GM19395 (cell line): ENCODE data around the gene C2.
"Not testable (repeated sequence)": the region's sequence is repeated elsewhere in the genome, so short reads cannot be mapped to it uniquely, and the experiment has no call there.

Experiments used
- ATAC-seq: cut with Tn5 transposase; IDR thresholded peaks from one replicate; pipeline ENCODE4 v1.9.1; 2021; ENCODE audit warnings: mild to moderate bottlenecking, moderate library complexity; ENCODE audit not compliant: unreplicated experiment

The C2 gene

DNA sequence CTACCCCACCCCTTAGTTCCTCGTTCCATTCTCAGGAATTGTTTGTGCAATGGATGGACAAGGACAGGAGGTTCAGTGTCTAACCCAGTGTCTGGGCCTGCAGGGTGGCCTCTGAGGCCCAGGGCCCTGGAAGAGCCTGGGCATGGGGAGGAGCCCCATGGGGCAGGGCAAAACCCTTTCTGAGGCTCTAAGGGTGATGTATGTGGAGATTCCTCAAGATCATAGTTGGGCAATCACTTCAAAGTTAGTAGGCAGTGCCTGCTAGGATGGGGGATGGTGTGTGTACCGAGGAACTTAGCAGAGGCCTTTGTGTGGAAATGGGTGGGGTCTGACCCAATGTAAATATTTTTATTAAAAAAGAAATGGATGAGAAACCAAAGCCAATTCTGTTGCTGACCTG lies 6.7 kb upstream of the C2 start:
- no peak for ATAC-seq

GRCh38 chr6:31922942-31923341 lies 4.6 kb upstream of the C2 start:
- ATAC-seq: no peak

GRCh38 chr6:31927863-31928671 lies 550 bp downstream of the C2 start:
- ATAC-seq: no peak

DNA sequence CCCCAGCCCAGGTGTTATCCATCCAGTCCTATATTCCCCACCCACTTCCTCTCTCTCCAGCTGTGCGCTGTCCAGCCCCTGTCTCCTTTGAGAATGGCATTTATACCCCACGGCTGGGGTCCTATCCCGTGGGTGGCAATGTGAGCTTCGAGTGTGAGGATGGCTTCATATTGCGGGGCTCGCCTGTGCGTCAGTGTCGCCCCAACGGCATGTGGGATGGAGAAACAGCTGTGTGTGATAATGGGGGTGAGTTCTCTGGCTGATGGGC lies 1.1 kb downstream of the C2 start:
- ATAC-seq: no peak

DNA sequence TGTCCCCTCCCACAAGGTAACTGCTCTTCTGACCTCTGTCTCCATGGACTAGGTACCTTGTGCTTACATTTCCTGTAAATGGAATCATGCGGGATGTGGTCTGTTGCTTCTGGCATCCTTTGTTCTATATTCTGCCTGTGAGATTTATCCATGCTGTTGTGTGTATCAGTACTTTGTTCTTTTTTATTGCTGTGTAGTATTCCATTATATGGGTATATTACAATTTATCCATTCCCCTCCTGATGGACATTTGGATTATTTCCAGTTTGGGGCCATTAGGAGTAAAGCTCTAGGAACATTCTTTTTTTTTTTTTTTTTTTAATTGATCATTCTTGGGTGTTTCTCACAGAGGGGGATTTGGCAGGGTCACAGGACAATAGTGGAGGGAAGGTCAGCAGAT lies 3.4 kb downstream of the C2 start:
- ATAC-seq: no peak

- not testable (repeated sequence) for ATAC-seq
Observed at GRCh38 chr6:31932137-31932536, 4.6 kb downstream of the C2 start.

- no peak for ATAC-seq
Observed at GRCh38 chr6:31933537-31933936, 6.0 kb downstream of the C2 start.

DNA sequence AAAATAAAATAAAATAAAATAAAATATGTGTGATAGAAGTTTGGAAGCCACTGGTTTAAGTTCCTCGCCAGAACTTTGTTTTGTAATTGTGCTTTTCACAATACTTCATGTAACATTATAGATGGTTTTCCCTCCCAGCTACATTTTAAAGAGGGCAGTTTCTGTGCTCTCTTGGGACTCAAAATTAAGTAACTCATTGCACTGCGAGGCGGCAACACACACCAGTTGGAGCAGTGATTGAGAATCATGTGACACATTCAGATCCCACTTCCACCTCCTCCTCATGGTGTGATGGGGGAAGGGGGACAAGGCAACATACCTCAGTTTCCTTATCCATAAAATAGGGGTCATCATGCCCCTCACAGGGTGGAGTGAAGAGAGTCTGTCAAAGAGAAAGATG lies 7.5 kb downstream of the C2 start:
- no peak for ATAC-seq

- ATAC-seq: no peak
Observed at GRCh38 chr6:31935823-31936222, 8.3 kb downstream of the C2 start.

DNA sequence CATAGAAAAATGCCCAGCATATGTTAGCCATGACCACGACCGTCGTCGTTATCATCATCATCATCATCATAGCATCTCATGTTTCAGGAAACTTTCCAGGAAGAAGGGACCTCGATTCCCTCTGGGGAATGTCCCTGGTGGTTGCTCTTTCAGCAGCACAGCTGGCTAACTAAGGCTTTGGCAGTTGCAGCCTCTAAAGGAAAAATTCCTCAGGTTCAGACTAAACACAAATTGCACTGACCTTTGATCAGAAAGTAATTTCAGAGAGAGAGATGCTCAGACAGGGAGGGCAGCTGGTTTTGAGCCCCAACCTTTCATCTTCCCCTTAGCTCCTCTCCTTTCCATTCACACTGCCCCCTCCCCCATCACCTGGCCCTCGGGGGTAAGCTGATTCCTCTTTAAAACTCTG lies 12.7 kb downstream of the C2 start:
- ATAC-seq: no peak

- ATAC-seq: no peak
Observed at GRCh38 chr6:31943742-31944141, 16.2 kb downstream of the C2 start.

DNA sequence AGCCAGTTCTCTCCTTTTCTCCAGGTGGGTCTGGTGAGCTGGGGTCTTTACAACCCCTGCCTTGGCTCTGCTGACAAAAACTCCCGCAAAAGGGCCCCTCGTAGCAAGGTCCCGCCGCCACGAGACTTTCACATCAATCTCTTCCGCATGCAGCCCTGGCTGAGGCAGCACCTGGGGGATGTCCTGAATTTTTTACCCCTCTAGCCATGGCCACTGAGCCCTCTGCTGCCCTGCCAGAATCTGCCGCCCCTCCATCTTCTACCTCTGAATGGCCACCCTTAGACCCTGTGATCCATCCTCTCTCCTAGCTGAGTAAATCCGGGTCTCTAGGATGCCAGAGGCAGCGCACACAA lies 17.6 kb downstream of the C2 start:
- no peak for ATAC-seq

DNA sequence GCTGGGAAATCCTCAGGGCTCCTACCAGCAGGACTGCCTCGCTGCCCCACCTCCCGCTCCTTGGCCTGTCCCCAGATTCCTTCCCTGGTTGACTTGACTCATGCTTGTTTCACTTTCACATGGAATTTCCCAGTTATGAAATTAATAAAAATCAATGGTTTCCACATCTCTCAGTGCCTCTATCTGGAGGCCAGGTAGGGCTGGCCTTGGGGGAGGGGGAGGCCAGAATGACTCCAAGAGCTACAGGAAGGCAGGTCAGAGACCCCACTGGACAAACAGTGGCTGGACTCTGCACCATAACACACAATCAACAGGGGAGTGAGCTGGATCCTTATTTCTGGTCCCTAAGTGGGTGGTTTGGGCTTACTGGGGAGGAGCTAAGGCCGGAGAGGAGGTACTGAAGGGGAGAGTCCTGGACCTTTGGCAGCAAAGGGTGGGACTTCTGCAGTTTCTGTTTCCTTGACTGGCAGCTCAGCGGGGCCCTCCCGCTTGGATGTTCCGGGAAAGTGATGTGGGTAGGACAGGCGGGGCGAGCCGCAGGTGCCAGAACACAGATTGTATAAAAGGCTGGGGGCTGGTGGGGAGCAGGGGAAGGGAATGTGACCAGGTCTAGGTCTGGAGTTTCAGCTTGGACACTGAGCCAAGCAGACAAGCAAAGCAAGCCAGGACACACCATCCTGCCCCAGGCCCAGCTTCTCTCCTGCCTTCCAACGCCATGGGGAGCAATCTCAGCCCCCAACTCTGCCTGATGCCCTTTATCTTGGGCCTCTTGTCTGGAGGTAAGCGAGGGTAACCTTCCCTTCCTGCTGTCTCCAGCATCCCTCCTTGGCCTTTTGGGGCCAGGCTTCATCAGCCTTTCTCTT lies 18.2 kb downstream of the C2 start, which contains the start of gene CFB:
TSS of gene CFB (plus strand) at position 589 of the 863 bp plus-strand sequence. CDS start at position 716, 127 bp downstream.
- no peak for ATAC-seq

GRCh38 chr6:31946370-31946885 lies 18.9 kb downstream of the C2 start:
- no peak for ATAC-seq

DNA sequence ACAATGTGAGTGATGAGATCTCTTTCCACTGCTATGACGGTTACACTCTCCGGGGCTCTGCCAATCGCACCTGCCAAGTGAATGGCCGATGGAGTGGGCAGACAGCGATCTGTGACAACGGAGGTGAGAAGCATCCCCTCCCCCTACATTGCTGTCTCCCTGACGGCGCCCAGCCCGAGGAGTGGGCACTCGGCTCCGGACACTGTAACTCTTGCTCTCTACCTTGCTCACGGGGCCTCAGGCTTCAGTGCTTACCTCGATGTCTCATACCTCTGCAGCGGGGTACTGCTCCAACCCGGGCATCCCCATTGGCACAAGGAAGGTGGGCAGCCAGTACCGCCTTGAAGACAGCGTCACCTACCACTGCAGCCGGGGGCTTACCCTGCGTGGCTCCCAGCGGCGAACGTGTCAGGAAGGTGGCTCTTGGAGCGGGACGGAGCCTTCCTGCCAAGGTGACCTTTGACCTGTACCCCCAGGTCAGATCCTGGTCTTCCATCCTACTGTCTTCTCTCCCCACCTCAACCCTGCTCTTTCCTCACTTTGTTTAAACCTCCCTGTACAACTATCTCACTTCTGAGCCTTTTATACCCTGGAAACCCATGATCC lies 19.7 kb downstream of the C2 start:
- no peak for ATAC-seq

DNA sequence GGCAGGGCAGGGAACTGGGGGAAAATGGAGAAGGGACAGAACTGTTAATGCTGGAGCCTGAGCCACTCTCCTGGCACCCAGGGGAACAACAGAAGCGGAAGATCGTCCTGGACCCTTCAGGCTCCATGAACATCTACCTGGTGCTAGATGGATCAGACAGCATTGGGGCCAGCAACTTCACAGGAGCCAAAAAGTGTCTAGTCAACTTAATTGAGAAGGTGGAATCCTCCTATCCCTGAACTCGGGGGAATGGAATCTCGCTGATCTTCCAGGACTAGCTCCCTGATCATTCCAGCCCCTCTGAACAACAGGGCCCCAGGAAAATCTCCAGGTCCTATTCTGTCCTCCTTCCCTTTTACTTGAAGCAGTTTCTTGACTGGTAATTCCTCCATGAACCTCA lies 20.3 kb downstream of the C2 start:
- no peak for ATAC-seq

DNA sequence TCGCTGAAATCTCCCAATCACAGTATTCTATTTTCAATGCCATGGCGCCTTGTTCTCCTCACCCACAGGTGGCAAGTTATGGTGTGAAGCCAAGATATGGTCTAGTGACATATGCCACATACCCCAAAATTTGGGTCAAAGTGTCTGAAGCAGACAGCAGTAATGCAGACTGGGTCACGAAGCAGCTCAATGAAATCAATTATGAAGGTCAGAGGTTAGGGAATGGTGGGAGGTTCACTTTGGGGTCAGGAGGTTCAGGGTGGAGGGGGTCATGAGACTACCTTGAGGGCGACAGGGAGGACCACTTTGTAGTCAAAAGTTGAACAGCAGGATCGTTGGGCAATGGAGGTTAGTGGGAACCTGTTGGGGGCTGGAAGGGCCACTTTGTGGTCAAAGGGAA lies 20.8 kb downstream of the C2 start:
- no peak for ATAC-seq

- no peak for ATAC-seq
Observed at GRCh38 chr6:31948753-31949413, 21.4 kb downstream of the C2 start.

DNA sequence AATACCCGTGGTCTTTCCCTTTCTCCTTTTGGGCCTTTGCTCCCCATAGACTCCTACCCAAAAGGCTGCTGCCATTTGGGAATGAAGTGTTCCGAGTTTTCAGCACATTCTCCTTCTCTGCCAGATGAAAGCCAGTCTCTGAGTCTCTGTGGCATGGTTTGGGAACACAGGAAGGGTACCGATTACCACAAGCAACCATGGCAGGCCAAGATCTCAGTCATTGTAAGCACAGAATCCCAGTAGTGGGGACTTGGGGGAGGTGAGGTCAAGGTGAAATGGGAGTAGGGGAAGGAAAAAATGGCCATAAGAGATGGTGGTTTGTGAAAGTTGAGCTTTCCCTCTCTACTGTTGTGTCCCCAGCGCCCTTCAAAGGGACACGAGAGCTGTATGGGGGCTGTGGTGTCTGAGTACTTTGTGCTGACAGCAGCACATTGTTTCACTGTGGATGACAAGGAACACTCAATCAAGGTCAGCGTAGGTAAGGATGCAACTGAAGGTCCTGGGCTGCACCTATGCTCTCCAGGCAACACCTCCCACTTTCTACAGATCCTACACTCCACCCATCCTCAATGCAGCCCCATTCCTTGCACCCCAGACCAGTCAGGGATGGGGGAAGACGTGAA lies 22.5 kb downstream of the C2 start:
- no peak for ATAC-seq

DNA sequence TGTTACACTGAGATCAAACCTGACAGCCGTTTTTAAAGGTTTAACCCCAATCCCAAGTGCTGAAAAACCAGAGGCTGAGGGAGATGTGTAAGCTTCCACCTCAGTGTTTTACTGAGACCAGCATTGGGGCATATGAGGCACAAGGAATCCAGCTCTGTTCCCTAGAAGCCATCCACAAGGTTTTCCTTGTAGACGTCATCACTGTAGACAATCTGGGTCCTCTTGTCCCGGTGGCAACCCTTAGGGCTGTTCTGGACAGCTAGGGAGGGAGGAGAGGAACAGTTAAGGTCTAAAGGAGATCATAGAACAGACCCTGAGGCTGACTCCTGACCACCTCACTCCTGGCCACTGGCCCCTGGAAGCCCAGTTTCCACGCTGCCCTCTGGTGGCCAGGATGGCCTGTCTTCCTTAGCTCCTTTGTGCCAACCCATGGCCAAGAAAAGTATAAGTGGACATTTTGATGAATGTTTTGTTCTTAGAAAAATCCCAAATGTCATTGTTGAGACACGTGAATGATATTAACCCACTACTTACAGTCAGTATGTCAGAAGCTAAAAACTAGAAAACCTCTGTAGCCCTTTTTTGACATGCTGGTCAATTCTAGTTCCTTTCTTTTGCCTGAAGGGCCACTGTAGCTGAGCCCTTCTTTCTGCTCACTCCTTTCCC lies 24.8 kb downstream of the C2 start:
- ATAC-seq: no peak
